Sciatic nerve (tissue), 2 donors: ENCODE data around the gene APP. TPM values are rescaled to one million over a fixed set of nuclear protein-coding genes. Genes with fewer than 3 reads are reported as not detected.

ENCODE experiments used
- ATAC-seq: fragments of 200-7000 bp; cut with Tn5 transposase; one replicate; pipeline ENCODE4 v1.9.1; 2020; ENCODE audit warnings: mild to moderate bottlenecking, moderate library complexity
- DNase-seq: peaks from one replicate; pipeline ENCODE4 v3.0.0-alpha.2; 2020; ENCODE audit warnings: low spot score
- intact Hi-C: fragments of 100-400 bp; cut with DNase I; formaldehyde crosslinking; loops from one replicate; pipeline ENCODE4 v1.14.2; 2022
- total RNA-seq: library from RNA; stranded (reverse); fragmentation: NEBNext Ultra II Directional; extraction: Animal tissue kit (Norgen Biotek cat#: 25700); gene quantifications from one replicate; pipeline ENCODE4 v1.2.1, GENCODE V29; 2021
- donor health status: DM: no; HTN: no; CAD: no.
- donor health status: DM: no; HTN: no; CAD: no.

The APP gene
- total RNA-seq, 1 donor from 2014 or later = 497 TPM

DNA sequence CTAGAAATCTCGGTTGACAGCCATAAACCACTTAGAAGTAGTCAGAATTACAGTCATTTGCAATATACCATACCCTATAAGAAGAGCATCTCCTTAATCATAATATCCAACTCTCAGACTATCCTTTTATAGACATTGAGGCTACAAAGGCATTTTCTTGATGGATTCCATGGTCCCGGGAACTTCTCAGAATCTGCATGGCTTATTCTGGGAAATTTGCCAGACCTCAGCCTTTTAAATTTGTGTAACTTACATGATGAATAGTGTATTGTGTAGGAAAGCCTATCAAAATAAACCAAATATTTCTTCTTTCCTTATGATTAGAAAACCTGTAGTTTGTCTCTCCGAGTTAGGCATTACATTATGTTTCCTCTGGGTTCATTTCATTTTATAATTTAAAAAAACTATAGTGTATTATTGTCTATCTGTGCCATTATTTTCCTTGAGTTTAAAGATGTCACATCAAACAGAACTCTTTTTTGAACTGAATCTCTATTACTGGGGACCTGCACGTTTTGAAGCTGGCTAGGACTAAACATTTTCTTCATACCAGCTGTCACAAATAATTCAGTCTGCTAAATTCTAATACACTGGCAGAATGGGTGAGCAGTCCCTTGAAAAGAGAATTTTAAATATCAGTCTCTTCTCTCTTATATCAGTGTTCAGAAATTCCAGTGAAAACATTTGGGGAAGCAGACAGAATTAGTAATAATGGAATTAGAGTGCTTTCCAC lies 332.9 kb downstream of the APP start:
- DNase-seq (no peak), ATAC-seq (no peak)
- intact Hi-C loops = no loop called here

DNA sequence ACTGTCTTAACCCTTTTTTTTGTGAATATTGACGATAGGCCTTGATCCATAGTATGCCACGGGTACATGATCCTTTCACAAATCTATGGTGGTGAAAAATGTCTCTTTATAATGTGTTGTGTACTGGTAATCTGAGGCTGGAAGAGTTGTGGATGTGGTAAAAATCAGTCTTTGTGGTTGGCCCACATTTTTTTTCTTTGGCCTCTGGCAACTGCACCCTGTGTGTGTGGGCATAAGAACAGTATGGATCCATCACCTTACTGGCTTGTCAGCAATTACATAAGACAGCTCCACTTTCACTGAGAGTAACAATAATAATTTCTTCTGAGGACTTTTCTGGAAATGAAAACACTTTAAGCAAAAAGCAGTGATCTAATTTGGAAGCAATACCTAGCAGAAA lies 334.2 kb downstream of the APP start:
- ATAC-seq (no peak), DNase-seq (no peak)
- intact Hi-C loops = no loop called here

DNA sequence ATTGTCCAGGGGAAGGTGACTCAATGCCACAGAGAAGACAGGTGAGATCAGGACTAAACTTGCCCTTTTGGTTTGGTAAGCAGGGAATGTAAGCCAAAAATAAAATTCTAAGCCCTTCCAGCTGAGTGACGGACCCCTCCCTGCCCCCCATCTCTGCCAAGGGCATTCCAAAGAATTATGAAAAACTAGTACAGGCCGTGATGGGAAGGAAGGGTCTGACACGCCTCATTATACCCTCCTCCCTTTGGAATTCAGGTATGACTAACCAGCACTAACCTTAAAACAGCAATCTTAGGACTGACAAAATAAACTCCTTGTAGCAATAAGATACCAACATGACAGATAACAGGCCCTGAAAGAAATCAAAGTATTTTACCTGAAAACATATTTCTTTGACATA lies 336.2 kb downstream of the APP start:
- intact Hi-C loops = no loop called here
- ATAC-seq = no peak
- DNase-seq = no peak

DNA sequence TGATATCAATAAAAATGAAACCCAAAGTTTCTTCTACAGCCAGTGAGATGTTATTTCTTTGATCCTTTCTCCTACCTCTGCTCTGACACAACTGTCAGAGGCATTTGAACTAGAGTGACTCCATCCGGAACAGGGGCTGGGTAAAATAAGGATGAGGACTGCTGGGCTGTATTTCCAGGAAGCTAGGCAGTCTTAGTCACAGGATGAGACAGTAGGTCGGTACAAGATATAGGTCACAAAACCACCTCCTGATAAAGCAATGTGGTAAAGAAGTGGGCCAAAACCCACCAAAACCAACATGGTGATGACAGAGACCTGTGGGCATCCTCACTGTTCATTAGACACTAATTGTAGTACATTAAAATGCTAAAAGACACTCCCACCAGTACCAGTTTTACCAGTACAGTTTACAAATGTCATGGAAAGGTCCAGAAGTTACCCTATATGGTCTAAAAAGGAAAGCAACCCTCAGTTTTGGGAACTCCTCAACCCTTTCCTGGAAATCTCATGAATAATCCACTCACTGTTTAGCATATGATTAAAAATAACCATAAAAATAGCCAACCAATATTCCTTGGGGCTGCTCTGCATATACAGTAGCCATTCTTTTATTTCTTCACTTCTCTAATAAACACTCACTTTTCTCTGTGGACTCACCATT lies 339.1 kb downstream of the APP start:
- intact Hi-C loops = no loop called here
- ATAC-seq (no peak), DNase-seq (no peak)
